GM12873 (cell line): ENCODE measurements around the gene DROSHA.

ENCODE experiments used
- CTCF ChIP-seq: IDR thresholded peaks from 2 replicates; pipeline ENCODE4 v1.5.1; 2012; ENCODE audit warnings: low read depth, mild to moderate bottlenecking, moderate library complexity, low read length, control low read depth; ENCODE audit not compliant: insufficient read depth; ENCODE audit errors: missing control alignments

DROSHA gene

GRCh38 chr5:31434898-31435297 is 97.0 kb downstream of the DROSHA start:
- TF ChIP-seq CTCF, result no peak

GRCh38 chr5:31433229-31433628 is 98.7 kb downstream of the DROSHA start:
- TF ChIP-seq CTCF, result no peak

GRCh38 chr5:31427724-31428309 is 104.1 kb downstream of the DROSHA start:
- no peak for TF ChIP-seq CTCF

GRCh38 chr5:31427013-31427723 is 104.7 kb downstream of the DROSHA start:
- TF ChIP-seq CTCF, result no peak

- no peak for TF ChIP-seq CTCF
Observed at GRCh38 chr5:31421806-31422586, 109.9 kb downstream of the DROSHA start.

GRCh38 chr5:31417512-31417911 is 114.4 kb downstream of the DROSHA start:
- TF ChIP-seq CTCF, result no peak

GRCh38 chr5:31416547-31416946 is 115.3 kb downstream of the DROSHA start:
- TF ChIP-seq CTCF, result no peak
